GM15510 (cell line): ENCODE measurements around the gene SHB.

Experiments
- POLR2A ChIP-seq: IDR thresholded peaks from 3 replicates; pipeline ENCODE4 v1.6.1; 2011; ENCODE audit warnings: borderline replicate concordance; ENCODE audit not compliant: insufficient read length; ENCODE audit errors: extremely low read depth

The SHB gene

DNA sequence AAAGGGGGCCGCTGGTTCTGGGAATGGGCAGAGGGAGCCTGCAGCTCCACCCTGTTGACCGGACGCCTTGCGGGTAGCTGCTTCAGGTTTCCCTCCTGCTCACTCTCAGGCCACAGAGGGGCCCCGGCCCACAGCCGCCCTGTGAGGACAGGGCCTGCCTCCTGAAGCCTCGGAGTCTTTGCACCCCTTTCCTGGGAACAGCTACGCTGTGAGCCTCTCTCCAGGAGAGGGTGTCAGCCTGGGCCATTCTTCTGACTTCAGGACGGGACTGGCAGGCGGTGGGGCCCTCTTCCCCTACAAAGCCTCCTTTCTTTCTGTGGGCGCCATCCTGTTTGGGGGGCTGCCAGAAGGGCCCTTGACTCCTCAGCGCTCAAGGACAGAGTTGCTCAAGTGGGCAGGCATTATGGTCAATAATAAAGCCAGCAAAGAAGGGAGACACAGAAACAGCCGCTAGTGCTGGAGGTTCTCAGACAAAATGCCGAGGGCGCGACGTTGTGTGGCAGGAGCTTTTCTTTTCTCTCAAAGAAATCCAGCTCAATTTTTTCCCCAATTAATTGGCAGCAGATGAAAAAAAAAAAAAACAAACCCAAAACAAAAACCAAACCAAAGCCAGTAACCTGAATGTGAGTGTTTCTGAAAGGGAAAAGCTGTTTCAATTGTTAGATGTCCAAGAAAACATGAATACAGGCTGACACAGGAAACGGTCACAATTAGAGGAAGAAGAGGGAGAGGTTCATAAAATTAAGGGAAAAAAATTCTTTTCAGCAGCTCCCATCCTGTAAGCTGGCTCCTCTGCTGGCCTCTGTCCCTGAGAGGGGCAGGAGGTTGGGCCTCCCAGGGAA, 152.3 kb downstream of the SHB start:
- TF ChIP-seq POLR2A = no peak

DNA sequence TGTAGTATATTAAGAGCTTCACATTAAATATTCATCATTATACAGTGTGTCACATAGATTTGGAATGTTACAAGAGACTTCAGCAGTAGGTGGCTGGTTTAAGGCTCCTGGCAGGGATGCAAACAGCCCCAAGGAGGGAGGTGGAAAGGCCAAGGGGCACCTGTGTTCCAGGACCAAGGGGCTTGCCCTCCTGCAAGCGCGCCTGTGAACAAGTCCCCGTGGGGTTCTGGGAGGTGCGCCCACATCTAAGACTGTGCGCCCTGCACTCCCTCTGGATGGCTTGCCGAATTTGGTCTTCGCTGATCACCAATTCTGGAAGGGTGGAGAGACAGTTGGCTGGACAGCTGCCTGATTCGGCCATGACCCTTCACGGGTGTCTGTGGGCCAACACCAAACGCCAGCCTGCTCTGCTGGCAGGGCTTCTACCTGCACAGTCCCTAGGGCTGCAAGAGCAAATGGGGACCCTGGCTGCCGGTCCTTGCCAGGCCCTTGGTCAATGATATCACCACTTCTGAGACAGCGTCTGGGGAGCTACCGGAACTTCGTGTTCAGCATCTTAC, 153.0 kb downstream of the SHB start:
- no peak for TF ChIP-seq POLR2A

DNA sequence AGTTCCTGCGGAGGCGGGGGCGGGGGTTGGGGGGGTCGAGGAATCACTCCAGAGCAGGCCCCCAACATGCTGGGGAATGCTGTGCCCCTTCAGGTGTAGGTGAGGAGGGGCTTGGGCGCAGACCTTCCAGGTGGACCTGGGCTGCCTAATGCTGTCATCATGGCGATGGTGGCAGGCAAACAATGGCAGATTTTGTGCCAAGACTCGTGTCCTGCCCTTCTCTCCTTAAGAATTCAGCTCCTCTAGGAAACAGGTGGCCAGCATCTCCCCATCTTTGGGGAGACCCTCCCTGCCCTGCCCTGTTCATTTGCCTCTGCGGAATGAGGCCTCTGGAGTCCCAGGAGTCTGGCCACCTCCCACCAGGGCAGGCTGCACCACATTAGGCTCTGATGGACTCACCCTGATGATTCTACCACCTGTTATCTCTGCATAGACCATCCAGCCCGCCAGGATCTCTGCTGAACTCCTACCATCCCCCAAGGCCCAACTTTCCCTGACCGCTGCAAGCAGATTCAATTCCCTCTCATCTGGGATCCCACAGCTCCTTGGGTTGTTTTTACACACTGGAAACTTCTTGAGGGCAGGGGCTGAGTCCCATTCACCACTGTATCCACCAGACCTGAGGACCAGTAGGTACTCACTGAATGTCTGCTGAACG, 154.2 kb downstream of the SHB start:
- no peak for TF ChIP-seq POLR2A

DNA sequence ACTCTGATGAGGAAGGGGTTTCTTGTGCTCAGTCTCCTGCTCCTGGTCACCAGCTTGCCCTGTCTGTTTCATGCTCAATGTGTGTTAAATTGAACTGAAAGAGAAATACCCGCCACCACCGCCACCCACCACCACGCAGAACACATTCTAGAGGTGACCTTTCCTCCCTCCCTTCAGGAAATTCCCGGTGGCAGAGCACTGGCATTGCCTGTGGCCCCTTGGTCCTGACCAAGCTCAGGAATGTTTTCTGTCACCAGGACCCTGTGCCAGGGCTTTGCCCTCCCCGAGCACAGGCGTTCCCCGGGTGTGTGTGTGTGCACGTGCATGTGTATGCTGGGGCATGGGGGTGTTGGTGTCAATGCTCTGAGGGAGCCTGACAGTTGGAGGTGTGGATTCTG, 154.9 kb downstream of the SHB start:
- TF ChIP-seq POLR2A = no peak

DNA sequence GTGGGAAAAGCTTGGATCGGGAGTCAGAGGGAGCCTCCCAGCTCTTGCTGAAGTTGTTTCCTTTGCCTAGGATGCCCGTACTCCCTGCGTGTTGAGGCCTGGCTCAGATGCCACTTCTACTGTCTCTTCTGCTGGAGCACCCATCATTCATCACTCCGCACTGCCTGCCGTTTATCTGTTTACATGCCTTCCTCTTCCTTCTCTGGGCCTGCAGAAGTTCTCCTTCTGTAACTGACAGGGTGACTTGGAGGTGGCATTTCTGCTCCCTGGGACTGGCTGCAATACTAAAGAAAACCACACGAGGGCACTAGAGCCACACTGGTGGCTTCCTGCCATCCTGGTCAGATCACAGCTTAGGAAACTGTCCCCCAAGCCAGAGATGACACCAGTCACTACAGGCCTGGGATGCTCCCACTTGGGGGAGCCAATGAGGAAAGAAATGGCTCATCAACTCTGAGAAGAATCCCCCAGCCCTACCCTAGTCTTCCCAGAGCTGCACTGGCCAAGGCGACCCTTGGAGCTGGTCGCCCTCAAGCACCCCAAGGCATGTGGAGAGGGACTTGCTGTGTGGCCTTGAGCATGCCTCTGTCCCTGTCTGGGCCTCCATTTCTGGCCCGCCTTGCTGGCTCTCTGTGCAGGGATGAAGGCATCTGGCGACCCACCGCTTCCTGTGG, 155.4 kb downstream of the SHB start:
- no peak for TF ChIP-seq POLR2A

DNA sequence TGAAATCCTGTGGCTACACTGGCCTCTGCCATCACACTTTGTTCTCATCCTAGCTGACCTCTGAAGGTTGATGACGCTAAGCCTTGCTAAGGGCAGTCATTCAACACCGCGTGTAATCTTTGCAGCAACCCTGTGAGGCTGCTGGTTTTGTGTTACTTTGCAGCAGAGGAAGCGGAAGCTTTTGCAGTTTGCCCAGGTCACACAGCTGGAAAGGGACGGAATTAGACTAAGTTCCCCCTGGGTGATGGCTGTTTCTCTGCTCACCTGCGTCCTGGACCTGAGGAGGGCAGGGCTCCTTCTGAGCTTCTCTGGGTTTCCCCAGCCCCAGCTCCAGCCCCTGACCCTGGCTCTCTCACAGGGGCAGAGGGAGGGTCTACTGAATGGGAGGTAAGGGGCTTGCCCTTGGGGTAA, 157.8 kb downstream of the SHB start:
- TF ChIP-seq POLR2A = no peak

DNA sequence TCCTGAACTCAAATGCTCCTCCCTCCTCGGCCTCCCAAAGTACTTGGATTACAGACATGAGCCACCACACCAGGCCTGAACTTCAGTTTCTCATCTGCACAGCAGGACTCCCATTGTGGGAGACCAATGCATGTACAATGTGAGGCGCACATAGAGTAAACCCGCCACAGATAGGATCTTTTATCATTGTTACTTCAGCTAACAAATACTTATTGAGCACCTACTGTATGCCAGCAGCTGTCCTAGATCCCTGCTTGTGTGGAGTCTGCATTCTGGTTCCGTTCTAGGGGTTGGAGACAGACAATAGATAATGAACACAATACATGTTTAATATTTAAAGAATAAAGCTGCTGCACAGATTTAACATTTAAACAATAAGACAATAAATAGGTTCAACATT, 158.8 kb downstream of the SHB start:
- TF ChIP-seq POLR2A = no peak

DNA sequence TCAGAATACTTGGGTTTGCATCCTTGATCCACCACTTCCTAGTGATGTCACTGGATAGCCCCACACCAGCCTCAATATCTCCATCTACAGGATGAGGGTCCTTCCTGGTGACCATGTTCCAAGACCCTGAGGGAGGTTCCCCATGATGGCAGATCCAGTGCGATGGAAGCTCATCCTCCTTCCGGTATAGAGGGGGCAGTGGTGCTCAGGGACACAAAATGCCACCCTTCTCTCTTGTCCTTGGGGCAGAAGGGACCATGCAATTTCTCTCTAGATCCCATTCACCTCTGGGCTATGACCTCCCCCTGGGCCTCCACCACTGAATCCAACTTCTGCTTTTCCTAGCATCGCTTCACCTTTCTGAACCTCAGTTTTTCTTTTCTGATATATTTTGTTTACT, 159.7 kb downstream of the SHB start:
- no peak for TF ChIP-seq POLR2A

DNA sequence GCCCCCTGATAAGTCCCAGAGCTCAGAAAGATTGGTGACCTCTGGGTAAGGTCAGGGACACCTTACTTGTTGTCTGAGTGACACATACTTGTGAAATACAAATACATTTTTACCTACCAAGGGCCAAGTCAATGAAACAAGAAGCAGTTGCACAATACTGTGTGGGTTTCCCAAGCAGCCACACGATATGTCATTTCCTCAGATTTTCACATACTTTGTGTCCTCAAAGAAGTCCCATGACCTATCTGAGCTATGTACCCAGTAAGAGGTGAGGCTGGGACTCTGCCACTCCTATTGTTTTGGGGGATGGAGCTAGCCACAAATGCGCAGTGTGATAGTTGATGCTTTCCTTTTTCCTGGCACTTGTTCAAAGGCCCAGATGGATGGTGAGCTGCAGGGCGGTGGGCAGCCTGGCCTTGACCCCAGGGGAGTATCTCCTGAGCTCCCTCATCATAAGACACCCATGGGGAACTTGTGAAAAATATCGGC, 160.3 kb downstream of the SHB start:
- no peak for TF ChIP-seq POLR2A

DNA sequence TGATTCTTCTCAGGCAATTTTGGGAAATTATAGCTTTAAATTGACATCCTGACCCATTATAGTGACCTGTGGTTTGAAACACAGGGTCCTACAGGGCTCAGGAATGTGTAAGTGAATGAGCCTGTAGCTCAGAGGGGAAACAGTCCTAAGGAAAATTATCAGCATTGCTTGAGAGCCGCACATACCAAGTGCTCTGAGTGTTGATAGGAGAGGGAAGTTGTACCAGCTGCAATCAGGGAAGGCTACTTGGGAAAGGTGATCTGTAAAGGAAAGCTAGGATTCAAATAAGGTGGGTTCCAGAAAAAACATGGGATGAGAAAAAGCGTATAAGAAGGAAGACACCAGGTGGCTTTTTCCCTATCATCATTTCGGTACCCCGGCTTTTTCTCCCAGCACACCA, 160.7 kb downstream of the SHB start:
- TF ChIP-seq POLR2A = no peak

DNA sequence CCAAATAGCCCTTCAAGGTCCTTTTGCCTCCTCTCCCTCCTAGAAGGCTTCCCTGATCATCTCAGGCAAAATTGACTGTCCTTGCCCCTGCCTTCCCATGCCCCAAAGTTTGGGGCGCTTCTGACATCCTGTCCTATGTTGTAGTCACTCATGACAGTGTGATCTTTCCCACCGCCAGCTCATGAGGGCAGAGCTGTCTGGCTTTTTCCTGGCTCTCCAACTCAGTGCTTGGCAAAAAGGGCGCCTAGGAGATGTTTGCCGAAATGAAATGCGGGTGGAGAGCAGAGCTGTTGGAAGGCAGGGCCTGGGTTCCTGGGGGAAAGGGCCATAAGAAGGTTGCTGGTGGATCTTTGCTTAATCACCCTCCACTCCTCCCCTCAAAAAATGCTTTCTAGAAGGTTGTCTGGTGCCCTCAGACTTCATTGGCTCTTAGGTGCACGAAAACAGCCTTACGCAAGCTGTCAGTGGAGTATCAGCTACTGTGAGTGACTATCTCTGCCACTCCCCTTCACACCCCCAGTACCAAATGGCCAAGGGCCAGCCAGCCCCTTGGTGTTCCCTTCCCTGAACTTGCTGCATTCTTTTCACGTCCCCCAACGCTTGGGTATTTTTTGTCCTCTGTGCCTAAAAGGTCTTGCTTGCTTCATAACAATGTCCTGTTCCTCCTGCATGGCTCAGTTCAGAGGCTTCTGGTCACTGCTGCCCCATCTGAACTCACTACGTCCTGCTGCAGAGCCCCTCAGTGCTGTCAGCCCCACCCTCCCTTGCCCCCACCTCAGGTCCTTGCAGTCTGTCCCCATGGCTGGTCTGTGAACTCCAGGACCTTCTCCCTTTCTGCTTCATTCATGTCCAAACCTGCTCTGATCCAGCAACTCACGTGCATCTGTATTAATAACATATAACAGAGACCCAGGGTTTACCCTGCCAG, 162.5 kb downstream of the SHB start:
- TF ChIP-seq POLR2A = no peak

DNA sequence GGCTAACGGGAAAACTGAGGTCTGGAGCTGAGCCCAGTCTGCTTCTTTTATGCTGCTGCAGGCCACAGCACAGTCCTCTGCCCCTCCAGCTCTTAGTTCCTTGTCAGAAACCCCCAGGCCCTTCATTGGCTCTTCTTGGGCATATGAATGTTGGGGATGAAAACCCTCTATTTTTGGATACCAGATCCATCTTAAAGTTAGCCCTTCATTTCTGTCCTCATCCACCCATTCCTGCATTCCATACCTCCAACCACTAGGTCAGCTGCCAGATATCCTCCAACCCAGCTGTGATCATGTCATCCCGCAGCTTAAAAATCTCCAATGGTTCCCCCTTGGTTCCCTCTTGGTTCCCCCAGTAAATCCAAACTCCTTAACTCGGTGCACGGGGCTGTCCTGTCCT, 163.3 kb downstream of the SHB start:
- no peak for TF ChIP-seq POLR2A

DNA sequence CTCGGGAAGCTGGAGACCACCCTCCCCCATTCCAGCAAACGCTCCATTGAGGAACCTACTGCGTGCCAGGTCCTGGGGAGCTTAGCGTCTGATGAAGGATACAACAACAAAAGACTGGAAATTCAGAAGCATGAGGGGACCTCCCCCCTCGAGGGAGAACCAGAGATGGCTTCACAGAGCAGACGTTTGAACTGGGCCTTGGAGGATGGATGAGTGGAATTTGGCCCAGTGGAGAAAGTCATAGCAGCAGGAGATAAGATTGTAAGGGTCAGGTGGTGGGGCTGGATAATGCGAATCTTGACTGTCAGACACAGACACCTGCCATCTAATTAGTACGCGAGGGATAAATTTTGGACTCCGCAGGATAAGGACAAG, 163.9 kb downstream of the SHB start:
- no peak for TF ChIP-seq POLR2A

DNA sequence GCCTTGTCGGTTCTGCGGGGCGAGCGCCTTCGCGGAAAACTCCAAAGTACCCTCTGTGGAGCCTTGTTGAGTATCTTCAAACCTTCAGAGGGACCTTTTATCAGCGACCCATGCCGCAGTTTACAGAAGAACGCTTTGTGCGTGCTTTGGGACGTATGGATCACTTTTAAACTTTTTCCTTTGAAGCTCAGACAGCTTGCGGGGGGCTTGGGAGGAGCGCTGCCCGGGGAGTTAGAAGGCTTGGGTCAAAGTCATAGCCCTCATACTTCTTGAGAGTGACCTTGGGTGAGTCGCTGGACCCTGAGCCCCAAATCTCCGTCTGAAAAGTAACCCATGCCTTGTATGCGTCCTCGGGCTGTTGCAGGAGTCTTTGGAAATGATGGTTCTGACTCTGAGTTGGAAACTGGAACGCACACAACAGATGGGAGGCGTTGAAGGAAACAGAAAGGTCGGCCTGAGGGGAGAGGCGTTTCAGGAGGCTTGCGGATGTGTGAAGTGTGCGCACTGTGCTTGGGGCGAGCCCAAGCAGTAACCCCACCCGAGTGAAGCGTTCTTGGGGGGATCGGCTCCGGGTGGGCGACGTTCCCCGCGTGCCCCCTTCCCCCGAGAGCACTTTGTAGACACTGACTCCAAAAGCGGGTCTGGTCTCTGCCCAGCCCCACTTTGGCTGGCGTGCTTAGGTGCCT, 164.4 kb downstream of the SHB start:
- TF ChIP-seq POLR2A = no peak
